ENCODE results near the gene RALGAPA1.

RALGAPA1 gene

DNA sequence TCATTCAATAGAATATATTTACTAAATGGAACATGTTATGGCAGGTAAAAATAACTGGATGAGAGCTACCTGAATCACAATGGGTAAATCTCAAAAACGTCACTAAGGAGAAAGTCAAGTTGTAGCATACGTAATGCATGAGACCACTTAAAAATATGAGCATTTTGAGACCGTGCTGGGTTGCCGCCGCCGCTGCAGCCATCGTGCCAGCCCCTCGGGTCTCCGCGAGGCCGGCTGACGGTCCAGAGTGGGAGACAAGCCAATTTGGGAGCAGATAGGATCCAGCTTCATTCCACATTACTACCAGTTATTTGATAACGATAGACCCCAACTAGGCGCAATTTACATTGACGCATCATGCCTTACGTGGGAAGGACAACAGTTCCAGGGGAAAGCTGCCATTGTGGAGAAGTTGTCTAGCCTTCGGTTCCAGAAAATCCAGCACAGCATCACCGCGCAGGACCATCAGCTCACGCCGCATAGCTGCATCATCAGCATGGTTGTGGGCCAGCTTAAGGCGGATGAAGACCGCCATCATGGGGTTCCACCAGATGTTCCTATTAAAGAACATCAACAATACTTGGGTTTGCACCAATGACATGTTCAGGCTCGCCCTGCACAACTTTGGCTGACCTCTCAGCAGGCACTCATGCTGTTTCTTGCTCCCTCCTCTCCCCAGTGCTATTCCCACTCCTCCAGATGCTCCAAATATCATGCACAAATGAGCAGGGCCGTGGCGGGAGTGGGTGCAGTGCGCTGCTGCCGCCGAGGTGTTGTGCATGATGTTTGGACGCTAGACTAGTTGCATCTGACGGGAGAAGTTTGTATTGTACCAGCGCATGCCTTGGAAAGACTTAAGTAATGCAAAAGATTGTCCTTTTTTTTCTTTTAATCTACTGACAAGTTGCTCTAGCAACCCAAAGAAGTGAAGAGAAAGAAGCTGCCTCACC lies 10.8 kb upstream of the RALGAPA1 start:
- H3K4me3 ChIP-seq (ENCODE audit: low read depth, low read length) = no peak overlapping the region
- TF ChIP-seq, protein P1, sequence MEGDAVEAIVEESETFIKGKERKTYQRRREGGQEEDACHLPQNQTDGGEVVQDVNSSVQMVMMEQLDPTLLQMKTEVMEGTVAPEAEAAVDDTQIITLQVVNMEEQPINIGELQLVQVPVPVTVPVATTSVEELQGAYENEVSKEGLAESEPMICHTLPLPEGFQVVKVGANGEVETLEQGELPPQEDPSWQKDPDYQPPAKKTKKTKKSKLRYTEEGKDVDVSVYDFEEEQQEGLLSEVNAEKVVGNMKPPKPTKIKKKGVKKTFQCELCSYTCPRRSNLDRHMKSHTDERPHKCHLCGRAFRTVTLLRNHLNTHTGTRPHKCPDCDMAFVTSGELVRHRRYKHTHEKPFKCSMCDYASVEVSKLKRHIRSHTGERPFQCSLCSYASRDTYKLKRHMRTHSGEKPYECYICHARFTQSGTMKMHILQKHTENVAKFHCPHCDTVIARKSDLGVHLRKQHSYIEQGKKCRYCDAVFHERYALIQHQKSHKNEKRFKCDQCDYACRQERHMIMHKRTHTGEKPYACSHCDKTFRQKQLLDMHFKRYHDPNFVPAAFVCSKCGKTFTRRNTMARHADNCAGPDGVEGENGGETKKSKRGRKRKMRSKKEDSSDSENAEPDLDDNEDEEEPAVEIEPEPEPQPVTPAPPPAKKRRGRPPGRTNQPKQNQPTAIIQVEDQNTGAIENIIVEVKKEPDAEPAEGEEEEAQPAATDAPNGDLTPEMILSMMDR (IDR thresholded peaks at IDR 0.05; ENCODE audit: borderline replicate concordance, insufficient read depth, low read depth, low read length) = no peak

DNA sequence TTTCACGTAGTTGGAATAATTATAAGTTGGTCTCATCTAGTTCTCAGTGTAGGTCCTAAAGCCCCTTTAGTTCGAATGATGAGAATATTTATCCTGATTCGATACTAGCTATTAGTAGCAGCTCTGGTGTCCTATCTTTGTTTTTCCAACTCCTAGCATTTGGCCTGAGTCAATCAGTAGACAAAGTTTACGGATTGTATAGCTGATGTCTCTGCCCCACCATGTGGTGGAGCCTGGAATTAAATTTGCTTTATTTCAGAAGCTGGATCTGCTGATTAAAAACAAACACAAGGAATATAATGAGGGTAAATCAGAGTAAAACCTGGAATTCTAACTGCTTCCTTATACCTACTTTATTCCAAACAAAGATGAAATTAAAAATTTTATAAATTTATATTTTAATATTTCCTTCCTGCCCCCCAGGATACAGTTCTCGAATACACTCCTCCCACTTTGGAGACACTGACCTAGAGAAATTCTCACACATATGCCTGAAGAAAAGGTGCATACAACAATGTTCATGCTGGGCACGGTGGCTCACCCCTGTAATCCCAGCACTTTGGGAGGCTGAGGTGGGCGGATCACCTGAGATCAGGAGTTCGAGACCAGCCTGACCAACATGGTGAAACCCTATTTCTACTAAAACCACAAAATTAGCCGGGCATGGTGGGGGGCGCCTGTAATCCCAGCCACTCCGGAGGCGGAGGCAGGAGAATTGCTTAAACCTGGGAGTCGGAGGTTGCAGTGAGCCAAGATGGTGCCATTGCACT lies 9.4 kb upstream of the RALGAPA1 start:
- H3K4me3 ChIP-seq (ENCODE audit: low read depth, low read length) = no peak overlapping the region
- TF ChIP-seq, protein P1 (IDR thresholded peaks at IDR 0.05; ENCODE audit: borderline replicate concordance, insufficient read depth, low read depth, low read length) = peak; percentile 40; the same call in 1 of the 2 replicates

- H3K4me3 ChIP-seq (ENCODE audit: low read depth, low read length) = no peak overlapping the region
- TF ChIP-seq, protein P1 (IDR thresholded peaks at IDR 0.05; ENCODE audit: borderline replicate concordance, insufficient read depth, low read depth, low read length) = peak; percentile 74
Observed at GRCh38 chr14:35814371-35815005, 5.4 kb upstream of the RALGAPA1 start.

DNA sequence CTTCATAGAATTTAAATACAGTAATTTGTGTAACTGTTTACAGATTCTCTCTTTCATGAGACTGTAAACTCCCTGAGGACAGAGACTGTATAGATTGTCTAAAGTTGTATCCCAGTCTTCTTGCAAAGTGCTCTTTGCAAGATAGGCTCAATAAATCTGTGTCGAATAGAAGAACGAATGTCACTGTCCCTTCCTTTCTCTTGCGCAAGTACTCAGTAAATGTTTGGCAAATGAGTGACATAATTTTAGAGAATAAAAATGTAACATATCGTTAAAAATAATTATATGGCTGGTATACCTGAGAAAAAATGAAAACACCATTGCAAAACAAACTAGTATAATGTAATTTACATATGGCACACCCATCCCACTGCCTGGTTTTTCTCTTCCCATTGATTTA lies 1.9 kb upstream of the RALGAPA1 start:
- TF ChIP-seq, protein P1 (IDR thresholded peaks at IDR 0.05; ENCODE audit: borderline replicate concordance, insufficient read depth, low read depth, low read length) = no peak
- H3K4me3 ChIP-seq (ENCODE audit: low read depth, low read length) = no peak overlapping the region

- TF ChIP-seq, protein P1 (IDR thresholded peaks at IDR 0.05; ENCODE audit: borderline replicate concordance, insufficient read depth, low read depth, low read length) = no peak
- H3K4me3 ChIP-seq (ENCODE audit: low read depth, low read length) = no peak overlapping the region
Observed at GRCh38 chr14:35809597-35809996, 502 bp upstream of the RALGAPA1 start.

GRCh38 chr14:35808076-35808637 lies 938 bp downstream of the RALGAPA1 start:
- TF ChIP-seq, protein P1 (IDR thresholded peaks at IDR 0.05; ENCODE audit: borderline replicate concordance, insufficient read depth, low read depth, low read length) = no peak
- peak overlapping the region; percentile 49 for H3K4me3 ChIP-seq (ENCODE audit: low read depth, low read length)

All from GM12875 (cell line).